ENCODE data around the gene JUNB. TPM values are rescaled to one million over a fixed set of nuclear protein-coding genes. Genes with fewer than 3 reads are reported as not detected.
A peak's percentile ranks its signal among the peaks of the same experiment; 100 is the strongest.

JUNB gene
- total and polyA plus RNA-seq, 2 of the 13 experiments (the other 11 are each of a cell fraction or from before 2014, with no cell fraction given): 7.7 to 8.2 TPM

DNA sequence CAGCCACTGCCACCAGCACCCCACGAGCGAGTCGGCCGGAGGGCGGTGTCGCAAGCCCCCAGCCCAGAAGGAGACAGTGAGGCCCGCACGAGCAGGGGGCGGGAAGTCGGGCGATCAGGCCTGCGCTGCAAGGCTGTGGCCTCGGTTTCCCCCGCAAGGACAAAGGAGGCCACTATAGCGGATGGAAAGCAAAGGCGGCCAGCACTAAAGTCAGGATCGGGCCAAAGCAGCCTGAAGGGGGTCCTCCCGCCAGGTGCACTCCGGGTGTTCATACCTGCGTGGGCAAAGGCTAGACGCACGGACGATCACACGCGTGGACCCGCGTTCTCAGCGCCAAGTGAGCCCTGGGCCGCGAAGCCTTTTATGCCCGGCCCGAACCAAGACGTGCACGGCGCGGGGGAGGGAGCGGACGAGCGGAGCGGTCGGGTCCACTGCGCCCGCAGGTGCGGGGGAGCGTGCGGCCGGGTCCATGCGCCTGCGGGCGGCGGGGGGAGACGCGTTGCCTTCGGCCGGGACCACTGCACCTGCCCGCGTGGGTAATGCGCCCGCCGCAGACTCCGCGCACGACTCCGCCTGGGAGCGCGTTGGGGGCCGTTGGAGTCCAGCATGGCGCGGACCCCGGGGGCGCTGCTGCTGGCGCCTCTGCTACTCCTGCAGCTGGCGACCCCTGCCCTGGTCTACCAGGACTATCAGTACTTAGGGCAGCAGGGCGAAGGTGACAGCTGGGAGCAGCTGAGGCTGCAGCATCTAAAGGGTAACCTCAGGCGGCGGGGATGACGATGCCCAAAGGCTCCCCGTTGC is 10.4 kb downstream of the JUNB start, which contains the start of the genes PRDX2 and THSD8 (continued):
- TF ChIP-seq, protein P1, sequence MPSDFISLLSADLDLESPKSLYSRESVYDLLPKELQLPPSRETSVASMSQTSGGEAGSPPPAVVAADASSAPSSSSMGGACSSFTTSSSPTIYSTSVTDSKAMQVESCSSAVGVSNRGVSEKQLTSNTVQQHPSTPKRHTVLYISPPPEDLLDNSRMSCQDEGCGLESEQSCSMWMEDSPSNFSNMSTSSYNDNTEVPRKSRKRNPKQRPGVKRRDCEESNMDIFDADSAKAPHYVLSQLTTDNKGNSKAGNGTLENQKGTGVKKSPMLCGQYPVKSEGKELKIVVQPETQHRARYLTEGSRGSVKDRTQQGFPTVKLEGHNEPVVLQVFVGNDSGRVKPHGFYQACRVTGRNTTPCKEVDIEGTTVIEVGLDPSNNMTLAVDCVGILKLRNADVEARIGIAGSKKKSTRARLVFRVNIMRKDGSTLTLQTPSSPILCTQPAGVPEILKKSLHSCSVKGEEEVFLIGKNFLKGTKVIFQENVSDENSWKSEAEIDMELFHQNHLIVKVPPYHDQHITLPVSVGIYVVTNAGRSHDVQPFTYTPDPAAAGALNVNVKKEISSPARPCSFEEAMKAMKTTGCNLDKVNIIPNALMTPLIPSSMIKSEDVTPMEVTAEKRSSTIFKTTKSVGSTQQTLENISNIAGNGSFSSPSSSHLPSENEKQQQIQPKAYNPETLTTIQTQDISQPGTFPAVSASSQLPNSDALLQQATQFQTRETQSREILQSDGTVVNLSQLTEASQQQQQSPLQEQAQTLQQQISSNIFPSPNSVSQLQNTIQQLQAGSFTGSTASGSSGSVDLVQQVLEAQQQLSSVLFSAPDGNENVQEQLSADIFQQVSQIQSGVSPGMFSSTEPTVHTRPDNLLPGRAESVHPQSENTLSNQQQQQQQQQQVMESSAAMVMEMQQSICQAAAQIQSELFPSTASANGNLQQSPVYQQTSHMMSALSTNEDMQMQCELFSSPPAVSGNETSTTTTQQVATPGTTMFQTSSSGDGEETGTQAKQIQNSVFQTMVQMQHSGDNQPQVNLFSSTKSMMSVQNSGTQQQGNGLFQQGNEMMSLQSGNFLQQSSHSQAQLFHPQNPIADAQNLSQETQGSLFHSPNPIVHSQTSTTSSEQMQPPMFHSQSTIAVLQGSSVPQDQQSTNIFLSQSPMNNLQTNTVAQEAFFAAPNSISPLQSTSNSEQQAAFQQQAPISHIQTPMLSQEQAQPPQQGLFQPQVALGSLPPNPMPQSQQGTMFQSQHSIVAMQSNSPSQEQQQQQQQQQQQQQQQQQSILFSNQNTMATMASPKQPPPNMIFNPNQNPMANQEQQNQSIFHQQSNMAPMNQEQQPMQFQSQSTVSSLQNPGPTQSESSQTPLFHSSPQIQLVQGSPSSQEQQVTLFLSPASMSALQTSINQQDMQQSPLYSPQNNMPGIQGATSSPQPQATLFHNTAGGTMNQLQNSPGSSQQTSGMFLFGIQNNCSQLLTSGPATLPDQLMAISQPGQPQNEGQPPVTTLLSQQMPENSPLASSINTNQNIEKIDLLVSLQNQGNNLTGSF (CRISPR knock-in tag; IDR thresholded peaks at IDR 0.05): 0 out of 2 replicates have a peak, but pooled peaks have one; percentile 22
- TF ChIP-seq AKAP8 (CRISPR knock-in tag; IDR thresholded peaks at IDR 0.05) (peak; percentile 84), ZNF772 (CRISPR knock-in tag; IDR thresholded peaks at IDR 0.05) (peak; percentile 79; the same call in 1 of the 2 replicates), ZNF343 (CRISPR knock-in tag; IDR thresholded peaks at IDR 0.05) (peak; percentile 89; the same call in 1 of the 2 replicates), ASH2L (IDR thresholded peaks at IDR 0.05; ENCODE audit: insufficient read length, low read depth, low read length) (peak; percentile 57), ZNF274 (CRISPR knock-in tag; IDR thresholded peaks at IDR 0.05) (peak; percentile 93; the same call in 1 of the 2 replicates), AGO1 (IDR thresholded peaks at IDR 0.05; ENCODE audit: low read depth, low read length, poor library complexity, severe bottlenecking) (no peak), ZMYM4 (CRISPR knock-in tag; IDR thresholded peaks at IDR 0.05) (peak; percentile 86), CCAR2 (optimal IDR thresholded peaks at IDR 0.05; ENCODE audit: low read depth, low read length) (no peak), ZNF12 (CRISPR knock-in tag; IDR thresholded peaks at IDR 0.05) (peak; percentile 32; the same call in 1 of the 2 replicates), ZNF713 (CRISPR knock-in tag; IDR thresholded peaks at IDR 0.05) (no peak), ZNF136 (CRISPR knock-in tag; IDR thresholded peaks at IDR 0.05; ENCODE audit: low read depth) (peak; percentile 69; the same call in 1 of the 2 replicates), ZFP62 (CRISPR knock-in tag; IDR thresholded peaks at IDR 0.05) (peak; percentile 98), HNF4G (IDR thresholded peaks at IDR 0.05; ENCODE audit: borderline replicate concordance, low read depth, low read length) (0 out of 2 replicates have a peak, but pooled peaks have one; percentile 39), HNF4G (CRISPR knock-in tag; IDR thresholded peaks at IDR 0.05; ENCODE audit: borderline replicate concordance, low read depth) (0 out of 2 replicates have a peak, but pooled peaks have one; percentile 31)
- TF ChIP-seq, protein P2, sequence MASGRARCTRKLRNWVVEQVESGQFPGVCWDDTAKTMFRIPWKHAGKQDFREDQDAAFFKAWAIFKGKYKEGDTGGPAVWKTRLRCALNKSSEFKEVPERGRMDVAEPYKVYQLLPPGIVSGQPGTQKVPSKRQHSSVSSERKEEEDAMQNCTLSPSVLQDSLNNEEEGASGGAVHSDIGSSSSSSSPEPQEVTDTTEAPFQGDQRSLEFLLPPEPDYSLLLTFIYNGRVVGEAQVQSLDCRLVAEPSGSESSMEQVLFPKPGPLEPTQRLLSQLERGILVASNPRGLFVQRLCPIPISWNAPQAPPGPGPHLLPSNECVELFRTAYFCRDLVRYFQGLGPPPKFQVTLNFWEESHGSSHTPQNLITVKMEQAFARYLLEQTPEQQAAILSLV (CRISPR knock-in tag; IDR thresholded peaks at IDR 0.05; ENCODE audit: borderline replicate concordance): peak; percentile 75; the same call in 1 of the 2 replicates
- TF ChIP-seq, protein P3, sequence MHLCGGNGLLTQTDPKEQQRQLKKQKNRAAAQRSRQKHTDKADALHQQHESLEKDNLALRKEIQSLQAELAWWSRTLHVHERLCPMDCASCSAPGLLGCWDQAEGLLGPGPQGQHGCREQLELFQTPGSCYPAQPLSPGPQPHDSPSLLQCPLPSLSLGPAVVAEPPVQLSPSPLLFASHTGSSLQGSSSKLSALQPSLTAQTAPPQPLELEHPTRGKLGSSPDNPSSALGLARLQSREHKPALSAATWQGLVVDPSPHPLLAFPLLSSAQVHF (CRISPR knock-in tag; IDR thresholded peaks at IDR 0.05): peak; percentile 81; the same call in 1 of the 2 replicates
- TF ChIP-seq, protein P4, sequence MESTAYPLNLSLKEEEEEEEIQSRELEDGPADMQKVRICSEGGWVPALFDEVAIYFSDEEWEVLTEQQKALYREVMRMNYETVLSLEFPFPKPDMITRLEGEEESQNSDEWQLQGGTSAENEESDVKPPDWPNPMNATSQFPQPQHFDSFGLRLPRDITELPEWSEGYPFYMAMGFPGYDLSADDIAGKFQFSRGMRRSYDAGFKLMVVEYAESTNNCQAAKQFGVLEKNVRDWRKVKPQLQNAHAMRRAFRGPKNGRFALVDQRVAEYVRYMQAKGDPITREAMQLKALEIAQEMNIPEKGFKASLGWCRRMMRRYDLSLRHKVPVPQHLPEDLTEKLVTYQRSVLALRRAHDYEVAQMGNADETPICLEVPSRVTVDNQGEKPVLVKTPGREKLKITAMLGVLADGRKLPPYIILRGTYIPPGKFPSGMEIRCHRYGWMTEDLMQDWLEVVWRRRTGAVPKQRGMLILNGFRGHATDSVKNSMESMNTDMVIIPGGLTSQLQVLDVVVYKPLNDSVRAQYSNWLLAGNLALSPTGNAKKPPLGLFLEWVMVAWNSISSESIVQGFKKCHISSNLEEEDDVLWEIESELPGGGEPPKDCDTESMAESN (CRISPR knock-in tag; conservative IDR thresholded peaks at IDR 0.05): peak; percentile 92

All from HepG2 (cell line).